ENCODE data around the gene EMX2.

DNA sequence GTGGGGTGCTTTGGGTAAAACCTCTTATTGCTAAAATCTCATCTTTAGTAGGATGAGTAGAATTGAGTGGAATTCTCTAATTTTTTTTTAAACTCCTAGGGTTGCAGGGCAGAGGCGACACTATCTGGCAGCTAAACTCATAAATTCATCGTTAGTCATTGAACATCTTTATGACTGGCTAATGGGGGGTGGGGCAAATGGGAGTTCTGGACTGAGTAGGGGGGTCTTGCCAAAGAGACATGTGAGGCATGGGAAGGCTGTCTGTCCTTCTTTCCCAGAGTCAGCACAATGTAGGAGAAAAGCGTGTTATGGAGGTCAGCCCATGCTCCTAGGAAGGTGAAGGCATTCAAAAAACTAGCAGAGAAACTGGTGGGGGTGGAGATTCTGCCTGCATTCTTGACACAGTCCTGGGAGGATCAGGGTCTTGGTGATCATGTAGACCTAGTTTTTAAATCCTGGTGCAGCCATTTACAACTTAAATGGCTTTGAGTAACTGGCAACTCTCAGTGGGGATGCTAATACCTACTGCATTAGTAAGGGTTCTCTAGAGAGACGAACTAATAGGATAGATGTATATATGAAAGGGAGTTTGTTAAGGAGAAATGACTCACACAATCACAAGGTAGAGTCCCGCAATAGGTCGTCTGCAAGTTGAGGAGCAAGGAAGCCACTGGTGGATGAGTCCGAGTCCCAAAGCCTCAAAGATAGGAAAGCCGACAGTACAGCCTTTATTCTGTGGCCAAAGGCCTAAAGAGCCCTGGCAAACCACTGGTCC is 47.7 kb downstream of the EMX2 start:
- TF ChIP-seq YY1 (IDR thresholded peaks at IDR 0.05; ENCODE audit: insufficient read depth, insufficient read length) (no peak), ZNF274 (IDR thresholded peaks at IDR 0.05; ENCODE audit: low read depth, low read length) (no peak)

All from NT2/D1 (cell line).